ENCODE measurements around the gene OMA1. TPM values are rescaled to one million over a fixed set of nuclear protein-coding genes. Genes with fewer than 3 reads are reported as not detected.

OMA1 gene
- total RNA-seq, 1 experiment from 2014 or later, result 21.9 TPM

- Histone ChIP-seq H2AFZ (ENCODE audit: low read depth, low read length, poor library complexity, severe bottlenecking) (no peak overlapping the region), H3K27me3 (ENCODE audit: insufficient read depth, low read length) (peaks cover 46% of the 10 kb centered on the region), H4K20me1 (ENCODE audit: insufficient read depth) (no peaks in the 10 kb centered on the region), H3K9ac (ENCODE audit: low read length) (no peak overlapping the region), H3K27ac (ENCODE audit: low read depth, low read length) (no peak overlapping the region), H3K79me2 (ENCODE audit: insufficient read depth, low read length) (no peaks in the 10 kb centered on the region), H3K4me1 (ENCODE audit: control insufficient read depth in 1 of 2, insufficient read depth in 2 of 2, low read length in 2 of 2) (no peaks in the 10 kb centered on the region), H3K4me3 (replicated peaks in 1 of 2; ENCODE audit: low read depth in 1 of 2, low read length in 2 of 2) (no peak overlapping the region), H3K9me2 (ENCODE audit: insufficient read depth) (no peaks in the 10 kb centered on the region), H3K4me2 (ENCODE audit: low read length) (no peak overlapping the region), H3K9me3 (ENCODE audit: control insufficient read depth in 1 of 2, insufficient read depth in 1 of 2, low read depth in 1 of 2, low read length in 2 of 2) (no peaks in the 10 kb centered on the region), H3K36me3 (ENCODE audit: control insufficient read depth in 1 of 2, insufficient read depth in 2 of 2, low read length in 2 of 2) (no peaks in the 10 kb centered on the region)
- CTCF ChIA-PET, result no interaction called here
- ATAC-seq (no peak), DNase-seq (ENCODE audit: low read depth, low spot score) (no peak)
- no peak for TF ChIP-seq MAX (IDR thresholded peaks at IDR 0.05)
- POLR2A ChIA-PET, result no interaction called here
- no TSS peak for BruUV-seq (replicated peaks)
- RAD21 ChIA-PET (ENCODE audit: low non-redundant PET in 1 of 2, low total read pairs in 2 of 2, uncharacterized antibody in 2 of 2, unreplicated experiment in 2 of 2), result no interaction called here
- intact Hi-C loops (cut with micrococcal nuclease), result no loop called here
These were observed 100.2 kb downstream of the OMA1 start for GRCh38 chr1:58446368-58446767.

GRCh38 chr1:58443986-58444868, 102.3 kb downstream of the OMA1 start:
- ATAC-seq, result no peak
- H3K9ac ChIP-seq (ENCODE audit: low read length), result no peak overlapping the region
- POLR2A ChIA-PET, result no interaction called here

More at GRCh38 chr1:58443986-58444868, 102.3 kb downstream of the OMA1 start:
- TF ChIP-seq RAD21 (IDR thresholded peaks at IDR 0.05; ENCODE audit: low read depth) (no peak), EZH2 (IDR thresholded peaks at IDR 0.05) (no peak), YY1 (IDR thresholded peaks at IDR 0.05; ENCODE audit: extremely low read depth, insufficient replicate concordance, low read depth, low read length) (no peak)
- TF ChIP-seq, protein P1, sequence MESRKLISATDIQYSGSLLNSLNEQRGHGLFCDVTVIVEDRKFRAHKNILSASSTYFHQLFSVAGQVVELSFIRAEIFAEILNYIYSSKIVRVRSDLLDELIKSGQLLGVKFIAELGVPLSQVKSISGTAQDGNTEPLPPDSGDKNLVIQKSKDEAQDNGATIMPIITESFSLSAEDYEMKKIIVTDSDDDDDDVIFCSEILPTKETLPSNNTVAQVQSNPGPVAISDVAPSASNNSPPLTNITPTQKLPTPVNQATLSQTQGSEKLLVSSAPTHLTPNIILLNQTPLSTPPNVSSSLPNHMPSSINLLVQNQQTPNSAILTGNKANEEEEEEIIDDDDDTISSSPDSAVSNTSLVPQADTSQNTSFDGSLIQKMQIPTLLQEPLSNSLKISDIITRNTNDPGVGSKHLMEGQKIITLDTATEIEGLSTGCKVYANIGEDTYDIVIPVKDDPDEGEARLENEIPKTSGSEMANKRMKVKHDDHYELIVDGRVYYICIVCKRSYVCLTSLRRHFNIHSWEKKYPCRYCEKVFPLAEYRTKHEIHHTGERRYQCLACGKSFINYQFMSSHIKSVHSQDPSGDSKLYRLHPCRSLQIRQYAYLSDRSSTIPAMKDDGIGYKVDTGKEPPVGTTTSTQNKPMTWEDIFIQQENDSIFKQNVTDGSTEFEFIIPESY (IDR thresholded peaks at IDR 0.05; ENCODE audit: extremely low read depth, insufficient replicate concordance, low read length), result no peak
- CTCF ChIA-PET, result no interaction called here
- Histone ChIP-seq H3K27ac (ENCODE audit: low read depth, low read length) (no peak overlapping the region), H3K27me3 (ENCODE audit: insufficient read depth, low read length) (peaks cover 44% of the 10 kb centered on the region), H3K4me3 (replicated peaks in 1 of 2; ENCODE audit: low read depth in 1 of 2, low read length in 2 of 2) (no peak overlapping the region), H3K9me3 (ENCODE audit: control insufficient read depth in 1 of 2, insufficient read depth in 1 of 2, low read depth in 1 of 2, low read length in 2 of 2) (no peaks in the 10 kb centered on the region), H3K79me2 (ENCODE audit: insufficient read depth, low read length) (no peaks in the 10 kb centered on the region), H3K36me3 (ENCODE audit: control insufficient read depth in 1 of 2, insufficient read depth in 2 of 2, low read length in 2 of 2) (no peaks in the 10 kb centered on the region), H4K20me1 (ENCODE audit: insufficient read depth) (no peaks in the 10 kb centered on the region), H3K4me1 (ENCODE audit: control insufficient read depth in 1 of 2, insufficient read depth in 2 of 2, low read length in 2 of 2) (no peaks in the 10 kb centered on the region), H3K9me2 (ENCODE audit: insufficient read depth) (no peaks in the 10 kb centered on the region), H2AFZ (ENCODE audit: low read depth, low read length, poor library complexity, severe bottlenecking) (no peak overlapping the region), H3K4me2 (ENCODE audit: low read length) (no peak overlapping the region)
- RAD21 ChIA-PET (ENCODE audit: low non-redundant PET in 1 of 2, low total read pairs in 2 of 2, uncharacterized antibody in 2 of 2, unreplicated experiment in 2 of 2), result no interaction called here
- BruUV-seq (replicated peaks), result no TSS peak
- no peak for DNase-seq (ENCODE audit: low read depth, low spot score)
- intact Hi-C loops (cut with micrococcal nuclease), result no loop called here

Data from HCT116 (cell line).